Cardiac fibroblast (primary cell): Measurements from ENCODE around the gene RNF103.

ENCODE experiments used
- DNase-seq, 2 donors: peaks; one replicate each; pipeline versions ENCODE4 v3.0.0 to v3.0.0-alpha.2; 2010; ENCODE audit warnings: low read depth in 2 of 2
- H3K4me3 ChIP-seq, 2 donors: replicated peaks in 1 of 2; 1 replicate in 1 of 2; 2 replicates in 1 of 2; pipeline ENCODE4 v1.5.1; 2011; ENCODE audit warnings: low read depth in 2 of 2, low read length in 2 of 2, mild to moderate bottlenecking in 2 of 2, moderate library complexity in 1 of 2
- CTCF ChIP-seq: IDR thresholded peaks from one replicate; pipeline ENCODE4 v1.5.1; 2011; ENCODE audit warnings: low read depth, mild to moderate bottlenecking, low read length, inconsistent platforms

The RNF103 gene

DNA sequence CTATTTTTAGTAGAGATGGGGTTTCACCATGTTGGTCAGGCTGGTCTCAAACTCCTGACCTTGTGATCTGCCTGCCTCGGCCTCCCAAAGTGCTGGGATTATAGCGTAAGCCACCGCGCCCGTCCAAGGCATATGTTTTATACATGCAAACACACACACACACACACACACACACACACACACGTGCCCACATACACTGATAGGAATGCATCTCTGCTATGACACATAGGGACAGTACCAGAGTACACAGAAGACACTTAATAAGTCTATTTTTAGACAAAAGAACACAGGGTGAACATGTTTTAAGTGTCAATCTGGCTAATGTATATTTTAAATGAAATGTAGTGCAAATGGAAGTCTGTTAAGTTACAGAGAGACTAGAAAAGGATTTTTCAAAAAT, 10.7 kb upstream of the RNF103 start:
- H3K4me3 ChIP-seq, result no peak overlapping the region
- no peak for TF ChIP-seq CTCF
- DNase-seq, result no peak

- TF ChIP-seq CTCF, result no peak
- no peak overlapping the region for H3K4me3 ChIP-seq
- DNase-seq, result no peak
Observed at GRCh38 chr2:86633155-86633651, 9.5 kb upstream of the RNF103 start.

DNA sequence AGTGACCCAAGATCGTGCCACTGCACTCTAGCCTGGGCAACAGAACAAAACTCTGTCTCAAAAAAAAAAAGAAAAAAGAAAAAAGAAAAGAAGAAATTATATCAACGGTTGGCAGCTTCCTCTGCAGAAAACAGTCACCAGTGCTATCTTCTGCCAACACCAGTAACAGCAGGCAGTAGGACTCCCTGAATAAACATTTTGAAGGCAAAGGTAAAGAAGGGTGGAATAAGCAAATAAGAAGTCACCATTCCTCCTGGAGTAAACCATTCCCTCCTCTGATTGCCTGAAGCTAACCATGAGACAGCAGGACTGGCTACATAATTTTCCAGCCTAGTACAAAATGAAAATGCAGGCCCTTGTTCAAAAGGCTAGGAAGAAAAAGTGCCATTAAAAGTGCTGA, 9.0 kb upstream of the RNF103 start:
- TF ChIP-seq CTCF, result no peak
- no peak overlapping the region for H3K4me3 ChIP-seq
- no peak for DNase-seq

DNA sequence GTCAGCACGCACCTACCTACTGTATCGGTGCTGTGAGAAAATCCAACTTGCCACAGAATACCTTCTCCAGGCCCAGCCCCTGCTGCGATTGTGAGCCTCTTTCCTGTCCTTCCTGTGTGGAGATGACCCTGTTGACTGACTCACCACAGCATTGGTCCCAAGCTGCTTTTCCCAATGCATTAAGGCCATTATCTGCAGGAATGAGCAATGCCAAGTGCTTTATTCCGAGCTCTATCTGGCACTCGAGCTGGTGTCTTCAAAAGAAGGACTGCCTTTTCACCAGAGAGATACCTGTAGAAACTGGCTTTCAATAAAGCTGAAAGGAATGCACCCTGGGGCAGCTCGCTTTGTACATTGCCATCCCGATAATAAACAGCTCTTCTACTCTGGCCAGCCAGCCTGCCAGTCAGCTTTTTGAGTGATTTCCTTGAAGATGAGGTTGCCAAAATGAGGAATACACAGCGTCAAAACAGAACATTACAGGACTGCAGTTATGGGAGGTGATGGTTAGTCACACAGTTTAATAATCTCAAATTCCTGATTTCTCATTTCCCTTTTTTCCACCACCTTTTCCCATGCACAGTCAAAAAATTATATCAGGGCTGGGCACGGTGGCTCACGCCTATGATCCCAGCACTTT, 8.3 kb upstream of the RNF103 start:
- no peak for DNase-seq
- H3K4me3 ChIP-seq, result no peak overlapping the region

GRCh38 chr2:86628091-86628522, 4.4 kb upstream of the RNF103 start:
- no peak for DNase-seq
- no peak overlapping the region for H3K4me3 ChIP-seq
- TF ChIP-seq CTCF, result no peak

More for the DNA sequence above, 8.3 kb upstream of the RNF103 start:
- no peak for TF ChIP-seq CTCF

- no peak for DNase-seq
- no peak overlapping the region for H3K4me3 ChIP-seq
- no peak for TF ChIP-seq CTCF
Observed at GRCh38 chr2:86627550-86627949, 3.9 kb upstream of the RNF103 start.

DNA sequence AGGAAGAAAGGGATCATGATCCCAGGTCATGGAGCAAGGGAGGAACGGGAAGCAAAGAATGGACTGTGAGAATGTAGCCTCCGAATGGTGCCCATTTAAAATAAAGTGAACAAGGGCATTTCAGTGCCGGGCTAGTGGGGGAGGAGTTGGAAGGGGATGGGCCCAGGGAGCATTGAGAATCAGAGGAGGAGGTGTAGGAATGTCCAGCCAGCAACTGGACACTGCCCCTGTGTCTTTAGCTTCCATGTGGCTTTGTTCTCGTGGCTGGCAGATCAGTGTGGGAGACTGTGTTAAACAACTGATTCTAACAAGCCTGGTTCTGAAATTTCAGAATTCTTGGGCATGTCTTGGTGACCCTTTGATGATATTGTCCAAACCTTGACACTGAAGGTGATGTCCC, 1.4 kb upstream of the RNF103 start:
- DNase-seq, result no peak
- no peak for TF ChIP-seq CTCF
- no peak overlapping the region for H3K4me3 ChIP-seq
